DMS153 treated with DMSO at 0.1 percent for 48 hours (cell line): Measurements from ENCODE around the gene TMEM163.
A peak's percentile ranks its signal among the peaks of the same experiment; 100 is the strongest.
"Not testable (repeated sequence)": the region's sequence is repeated elsewhere in the genome, so short reads cannot be mapped to it uniquely, and the experiment has no call there.

Experiments used
- DNase-seq: peaks from one replicate; lab custom pipeline; 2025; ENCODE audit not compliant: unreplicated experiment; lab: John Stamatoyannopoulos, UW

Gene TMEM163

GRCh38 chr2:134539981-134540380 is 178.8 kb downstream of the TMEM163 start:
- no peak for DNase-seq

- no peak for DNase-seq
These were observed 181.1 kb downstream of the TMEM163 start for GRCh38 chr2:134537702-134538101.

GRCh38 chr2:134537121-134537520 is 181.7 kb downstream of the TMEM163 start:
- no peak for DNase-seq

- no peak for DNase-seq
These were observed 182.5 kb downstream of the TMEM163 start for GRCh38 chr2:134536296-134536695.

- no peak for DNase-seq
These were observed 186.3 kb downstream of the TMEM163 start for GRCh38 chr2:134532537-134532936.

GRCh38 chr2:134527381-134527780 is 191.4 kb downstream of the TMEM163 start:
- DNase-seq, result no peak

GRCh38 chr2:134522496-134523455 is 196.0 kb downstream of the TMEM163 start:
- peak; percentile 16 for DNase-seq

GRCh38 chr2:134518101-134518500 is 200.7 kb downstream of the TMEM163 start:
- no peak for DNase-seq

- DNase-seq, result no peak
These were observed 203.7 kb downstream of the TMEM163 start for GRCh38 chr2:134515137-134515536.

GRCh38 chr2:134513465-134513804 is 205.4 kb downstream of the TMEM163 start:
- no peak for DNase-seq

GRCh38 chr2:134512734-134513464 is 205.9 kb downstream of the TMEM163 start:
- no peak for DNase-seq

- DNase-seq, result no peak
These were observed 210.4 kb downstream of the TMEM163 start for GRCh38 chr2:134508391-134508790.

- DNase-seq, result no peak
These were observed 211.1 kb downstream of the TMEM163 start for GRCh38 chr2:134507697-134508096.

GRCh38 chr2:134507159-134507558 is 211.6 kb downstream of the TMEM163 start:
- not testable (repeated sequence) for DNase-seq

GRCh38 chr2:134505446-134505845 is 213.4 kb downstream of the TMEM163 start:
- DNase-seq, result peak; percentile 75

- no peak for DNase-seq
These were observed 214.0 kb downstream of the TMEM163 start for GRCh38 chr2:134504586-134505336.

GRCh38 chr2:134502104-134502503 is 216.7 kb downstream of the TMEM163 start:
- no peak for DNase-seq

GRCh38 chr2:134501476-134502091 is 217.2 kb downstream of the TMEM163 start:
- DNase-seq, result no peak

GRCh38 chr2:134500211-134500935 is 218.4 kb downstream of the TMEM163 start:
- no peak for DNase-seq

- DNase-seq, result no peak
These were observed 219.4 kb downstream of the TMEM163 start for GRCh38 chr2:134499307-134499926.
